GM12865 (cell line): ENCODE results near the gene CYP4F12.

Experiments used
- DNase-seq: peaks from one replicate; pipeline ENCODE4 v3.0.0; 2010; ENCODE audit warnings: low read depth
- H3K4me3 ChIP-seq: 2 replicates; pipeline ENCODE4 v1.5.1; 2011; ENCODE audit warnings: mild to moderate bottlenecking, low read depth, low read length, control low read depth
- TF ChIP-seq, protein P1 (sequence below): IDR thresholded peaks from 2 replicates; pipeline ENCODE4 v1.5.1; 2011; ENCODE audit warnings: low read length, control low read depth, low read depth, inconsistent platforms; ENCODE audit not compliant: insufficient read depth; ENCODE audit errors: missing control alignments

The CYP4F12 gene

DNA sequence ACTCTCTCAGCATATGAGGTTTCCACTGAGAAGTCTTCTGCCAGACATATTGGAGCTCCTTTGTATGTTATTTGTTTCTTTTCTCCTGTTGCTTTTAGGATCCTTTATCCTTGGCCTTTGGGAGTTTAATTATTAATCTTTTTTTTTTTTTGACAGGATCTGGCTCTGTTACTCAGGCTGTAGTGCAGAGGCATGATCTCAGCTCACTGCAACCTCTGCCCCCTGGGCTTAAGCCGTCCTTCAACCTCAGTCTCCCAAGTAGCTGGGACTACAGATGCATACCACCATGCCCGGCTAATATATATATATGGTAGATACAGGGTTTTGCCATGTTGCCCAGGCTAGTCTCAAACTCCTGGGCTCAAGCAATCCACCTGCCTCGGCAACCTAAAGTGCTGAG is 38.8 kb upstream of the CYP4F12 start:
- DNase-seq = no peak
- H3K4me3 ChIP-seq = no peak overlapping the region
- TF ChIP-seq, protein P1, sequence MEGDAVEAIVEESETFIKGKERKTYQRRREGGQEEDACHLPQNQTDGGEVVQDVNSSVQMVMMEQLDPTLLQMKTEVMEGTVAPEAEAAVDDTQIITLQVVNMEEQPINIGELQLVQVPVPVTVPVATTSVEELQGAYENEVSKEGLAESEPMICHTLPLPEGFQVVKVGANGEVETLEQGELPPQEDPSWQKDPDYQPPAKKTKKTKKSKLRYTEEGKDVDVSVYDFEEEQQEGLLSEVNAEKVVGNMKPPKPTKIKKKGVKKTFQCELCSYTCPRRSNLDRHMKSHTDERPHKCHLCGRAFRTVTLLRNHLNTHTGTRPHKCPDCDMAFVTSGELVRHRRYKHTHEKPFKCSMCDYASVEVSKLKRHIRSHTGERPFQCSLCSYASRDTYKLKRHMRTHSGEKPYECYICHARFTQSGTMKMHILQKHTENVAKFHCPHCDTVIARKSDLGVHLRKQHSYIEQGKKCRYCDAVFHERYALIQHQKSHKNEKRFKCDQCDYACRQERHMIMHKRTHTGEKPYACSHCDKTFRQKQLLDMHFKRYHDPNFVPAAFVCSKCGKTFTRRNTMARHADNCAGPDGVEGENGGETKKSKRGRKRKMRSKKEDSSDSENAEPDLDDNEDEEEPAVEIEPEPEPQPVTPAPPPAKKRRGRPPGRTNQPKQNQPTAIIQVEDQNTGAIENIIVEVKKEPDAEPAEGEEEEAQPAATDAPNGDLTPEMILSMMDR = no peak

DNA sequence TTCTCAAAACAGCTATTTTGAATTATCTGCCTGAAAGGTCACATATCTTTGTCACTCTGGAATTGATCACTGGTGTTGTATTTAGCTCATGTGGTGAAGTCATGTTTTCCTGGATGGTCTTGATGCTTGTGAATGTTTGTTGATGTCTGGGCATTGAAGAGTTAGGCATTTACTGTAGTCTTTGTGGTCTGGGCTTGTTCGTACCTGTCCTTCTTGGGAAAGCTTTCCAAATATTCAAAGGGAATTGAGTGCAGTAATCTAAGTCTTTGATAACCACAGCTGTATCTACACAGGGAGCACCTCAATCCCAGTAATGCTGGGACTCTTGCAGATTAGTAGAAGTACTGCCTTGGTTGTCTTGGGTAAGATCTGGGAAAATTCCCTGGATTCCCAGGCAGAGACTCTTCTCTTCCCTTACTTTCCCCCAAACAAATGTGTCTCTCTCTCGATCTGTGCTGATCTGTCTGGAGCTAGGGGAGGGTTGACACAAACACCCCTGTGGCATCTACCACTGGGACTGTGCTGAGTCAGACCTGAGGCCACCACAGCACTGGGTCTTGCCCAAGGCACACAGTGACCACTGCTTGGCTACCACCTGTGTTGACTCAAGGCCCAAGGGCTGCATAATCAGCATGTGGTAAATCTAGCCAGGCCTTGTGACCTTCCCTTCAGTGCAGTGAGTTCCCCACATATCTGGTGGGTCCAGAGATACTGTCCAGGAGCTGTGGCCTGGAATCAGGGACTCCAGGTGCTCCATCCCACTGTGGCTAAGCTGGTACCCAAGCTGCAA is 37.7 kb upstream of the CYP4F12 start:
- no peak for DNase-seq
- TF ChIP-seq, protein P1 = no peak
- no peak overlapping the region for H3K4me3 ChIP-seq

DNA sequence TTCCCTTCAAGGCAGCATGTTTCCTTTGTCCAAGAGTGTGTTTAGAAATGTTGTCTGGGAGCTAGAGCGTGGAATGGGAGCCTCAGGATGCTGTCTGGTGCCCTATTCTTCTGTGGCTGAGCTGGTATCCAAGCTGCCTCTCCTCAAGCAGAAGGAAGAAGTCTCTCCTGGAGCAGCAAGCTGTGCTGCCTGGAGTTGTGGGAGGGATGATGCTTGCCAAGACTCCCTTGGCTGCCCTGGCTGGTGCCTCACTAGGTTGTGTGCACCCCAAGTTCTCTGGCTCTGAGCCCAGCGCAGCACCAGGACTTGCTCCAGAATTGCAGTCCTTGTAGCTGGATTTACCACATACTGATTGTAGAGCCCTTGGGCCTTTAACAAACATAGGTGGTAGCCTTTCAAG is 36.9 kb upstream of the CYP4F12 start:
- DNase-seq = no peak
- H3K4me3 ChIP-seq = no peak overlapping the region
- TF ChIP-seq, protein P1 = no peak

DNA sequence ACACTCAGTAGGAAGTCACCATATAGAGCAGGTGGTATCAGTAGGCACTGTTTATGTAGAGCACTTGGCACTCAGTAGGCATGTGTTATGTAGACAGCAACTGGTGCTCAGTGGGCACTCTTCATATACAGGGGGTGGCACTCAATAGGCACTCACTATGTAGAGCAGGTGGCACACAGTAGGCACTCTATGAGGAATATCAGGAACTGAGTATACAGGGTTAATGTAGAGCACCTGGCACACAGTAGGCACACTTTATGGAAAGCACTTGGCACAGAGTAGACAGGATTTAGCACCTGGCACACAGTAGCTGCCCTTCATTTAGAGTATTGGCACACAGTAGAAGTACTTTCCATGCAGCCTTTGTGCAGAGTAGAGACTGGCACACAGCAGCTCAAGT is 33.3 kb upstream of the CYP4F12 start:
- no peak overlapping the region for H3K4me3 ChIP-seq
- TF ChIP-seq, protein P1 = no peak
- DNase-seq = no peak

DNA sequence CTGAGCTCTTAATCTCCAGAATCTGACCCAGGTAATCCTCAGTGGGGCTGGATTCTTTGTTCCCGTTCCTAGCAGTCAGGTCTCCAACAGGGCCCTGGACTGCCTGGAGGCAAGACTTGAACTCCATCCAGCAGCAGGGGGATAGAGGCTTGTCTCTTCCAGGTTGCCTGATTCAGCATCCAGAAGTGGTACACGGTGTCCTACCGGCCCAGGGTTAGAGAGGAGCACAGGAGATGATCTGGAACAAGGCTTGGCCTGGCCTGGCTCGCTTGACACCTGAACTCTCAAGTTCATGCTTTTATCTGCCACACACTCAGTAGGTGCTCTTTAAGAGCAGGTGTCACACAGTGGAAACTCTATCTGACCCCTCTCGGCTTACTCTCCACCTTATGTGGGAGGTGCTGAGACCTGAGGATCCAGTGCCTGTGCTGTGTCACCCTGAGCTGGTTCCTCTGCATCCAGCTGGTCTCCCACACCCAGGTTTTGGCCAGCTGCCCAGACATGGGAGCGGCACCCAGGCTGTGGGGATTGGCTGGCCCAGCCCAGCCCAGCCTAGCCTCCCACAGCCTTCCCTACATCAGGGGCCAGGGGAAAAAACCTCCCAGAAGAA is 32.5 kb upstream of the CYP4F12 start, which contains the start of gene CYP4F3:
Gene CYP4F3, plus strand, starts transcription at position 604 of the 610 bp plus-strand sequence. CDS start 519 bp downstream, outside the sequence.
- no peak within 1 kb of the TSS for H3K4me3 ChIP-seq
- no peak for DNase-seq
- TF ChIP-seq, protein P1 = no peak

DNA sequence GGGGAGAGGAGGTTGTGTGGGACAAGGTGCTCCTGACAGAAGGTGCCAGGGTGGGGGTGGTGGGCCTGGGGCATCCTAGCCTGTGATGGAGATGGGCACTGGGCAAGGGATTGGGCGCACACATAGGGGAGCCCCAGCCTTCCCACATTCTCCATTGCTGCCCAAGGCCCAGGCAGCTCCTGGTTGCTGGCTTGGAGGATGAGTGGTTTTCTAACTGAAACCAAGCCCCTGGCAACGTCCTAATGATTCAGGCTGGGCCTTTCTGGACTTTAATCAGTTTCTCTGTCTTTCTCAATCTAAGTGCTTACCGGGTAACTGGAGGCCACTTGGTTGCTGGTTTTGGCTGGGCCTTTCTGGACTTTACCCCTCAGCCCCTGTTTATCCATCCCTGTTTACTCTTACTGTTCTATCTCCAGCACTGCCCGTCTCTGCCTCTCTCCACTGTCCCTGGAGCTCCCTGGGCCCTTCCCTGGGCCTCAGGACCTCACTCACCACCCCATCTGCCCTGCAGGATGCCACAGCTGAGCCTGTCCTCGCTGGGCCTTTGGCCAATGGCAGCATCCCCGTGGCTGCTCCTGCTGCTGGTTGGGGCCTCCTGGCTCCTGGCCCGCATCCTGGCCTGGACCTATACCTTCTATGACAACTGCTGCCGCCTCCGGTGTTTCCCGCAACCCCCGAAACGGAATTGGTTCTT is 31.8 kb upstream of the CYP4F12 start:
- TF ChIP-seq, protein P1 = no peak
- DNase-seq = no peak
- H3K4me3 ChIP-seq = no peak overlapping the region
